GM12872 (cell line): ENCODE data around the gene OR4F6.

Source experiments
- CTCF ChIP-seq: IDR thresholded peaks from 3 replicates; pipeline ENCODE4 v1.5.1; 2011; ENCODE audit warnings: low read depth, mild to moderate bottlenecking, low read length, moderate library complexity; ENCODE audit not compliant: insufficient read depth

OR4F6 gene

GRCh38 chr15:101827257-101827656 is 23.9 kb downstream of the OR4F6 start:
- no peak for TF ChIP-seq CTCF

- no peak for TF ChIP-seq CTCF
These were observed 25.5 kb downstream of the OR4F6 start for GRCh38 chr15:101828774-101829173.

- no peak for TF ChIP-seq CTCF
These were observed 38.3 kb downstream of the OR4F6 start for GRCh38 chr15:101841656-101842055.

GRCh38 chr15:101844916-101845315 is 41.6 kb downstream of the OR4F6 start:
- TF ChIP-seq CTCF = no peak

- no peak for TF ChIP-seq CTCF
These were observed 49.0 kb downstream of the OR4F6 start for GRCh38 chr15:101852356-101852755.
